CD4-positive, alpha-beta T cell treated with Interleukin-6 for 4 hours (primary cell): Measurements from ENCODE around the gene CLEC4M.

Source experiments
- DNase-seq: peaks from one replicate; pipeline ENCODE4 v3.0.0-alpha.2; 2020; ENCODE audit warnings: mixed read lengths

Gene CLEC4M, protein sequence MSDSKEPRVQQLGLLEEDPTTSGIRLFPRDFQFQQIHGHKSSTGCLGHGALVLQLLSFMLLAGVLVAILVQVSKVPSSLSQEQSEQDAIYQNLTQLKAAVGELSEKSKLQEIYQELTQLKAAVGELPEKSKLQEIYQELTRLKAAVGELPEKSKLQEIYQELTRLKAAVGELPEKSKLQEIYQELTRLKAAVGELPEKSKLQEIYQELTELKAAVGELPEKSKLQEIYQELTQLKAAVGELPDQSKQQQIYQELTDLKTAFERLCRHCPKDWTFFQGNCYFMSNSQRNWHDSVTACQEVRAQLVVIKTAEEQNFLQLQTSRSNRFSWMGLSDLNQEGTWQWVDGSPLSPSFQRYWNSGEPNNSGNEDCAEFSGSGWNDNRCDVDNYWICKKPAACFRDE

DNA sequence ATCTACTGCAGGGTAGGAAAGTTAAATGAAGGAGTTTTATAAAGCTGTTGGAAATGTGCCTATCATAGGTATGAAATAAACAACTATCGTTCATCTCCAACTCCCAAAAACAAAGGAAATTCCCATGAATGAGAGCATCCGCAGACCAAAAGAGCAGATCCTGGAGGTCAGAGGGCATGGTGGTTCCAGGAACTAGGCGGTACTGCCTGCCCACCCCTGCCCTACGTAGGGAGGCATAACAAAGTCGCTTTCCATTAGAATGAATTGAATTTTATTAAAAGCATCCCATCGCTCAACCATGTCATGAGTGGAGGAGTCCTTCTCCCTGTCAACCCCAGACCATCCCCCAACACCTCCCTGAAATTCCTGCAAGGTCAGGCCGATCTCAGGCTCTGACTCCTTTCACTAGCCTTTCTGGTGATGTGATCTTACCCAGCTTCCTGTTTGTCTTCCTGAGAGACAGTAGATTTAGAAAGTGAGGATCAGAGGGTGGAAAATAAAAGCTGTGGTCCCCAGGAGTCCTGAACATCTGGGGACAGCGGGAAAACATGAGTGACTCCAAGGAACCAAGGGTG lies at the start of gene CLEC4M:
CLEC4M (plus strand) TSS at position 525 of the 575 bp plus-strand sequence; CDS start at position 549, 24 bp downstream.
- DNase-seq, result no peak

DNA sequence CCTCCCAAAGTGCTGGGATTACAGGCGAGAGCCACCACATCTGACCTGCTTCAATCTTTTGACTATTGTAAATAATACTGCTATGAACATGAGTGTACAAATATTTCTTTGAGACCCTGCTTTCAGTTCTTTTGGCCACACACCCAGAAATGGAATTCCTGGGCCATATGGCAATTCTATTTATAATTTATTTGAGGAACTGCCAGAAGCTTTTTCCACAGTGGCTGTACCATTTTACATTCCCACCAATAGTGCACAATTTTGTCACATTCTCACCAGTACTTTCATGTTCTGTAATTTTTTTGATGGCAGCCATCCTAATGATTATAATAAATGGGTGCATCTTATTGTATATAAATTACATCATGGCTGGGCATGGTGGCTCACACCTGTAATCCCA lies 47.4 kb upstream of the CLEC4M start:
- no peak for DNase-seq

DNA sequence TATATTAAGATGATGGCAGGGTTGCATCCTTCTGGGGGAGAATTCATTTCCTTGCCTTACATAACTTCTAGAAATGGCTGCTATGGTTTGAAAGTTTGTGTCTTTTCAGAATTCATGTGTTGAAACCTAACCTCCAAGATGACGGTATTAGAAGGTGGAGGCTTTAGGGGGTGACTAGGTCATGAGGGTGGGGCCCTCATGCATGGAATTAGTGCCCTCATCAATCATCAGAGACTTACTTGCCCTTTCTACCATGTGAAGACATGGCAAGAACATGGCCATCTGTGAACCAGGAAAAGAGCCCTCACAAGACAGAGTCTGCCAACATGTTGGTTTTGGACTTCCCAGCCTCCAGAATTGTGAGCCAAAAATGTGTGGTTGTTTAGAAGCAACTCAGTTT lies 46.3 kb upstream of the CLEC4M start:
- DNase-seq, result no peak

DNA sequence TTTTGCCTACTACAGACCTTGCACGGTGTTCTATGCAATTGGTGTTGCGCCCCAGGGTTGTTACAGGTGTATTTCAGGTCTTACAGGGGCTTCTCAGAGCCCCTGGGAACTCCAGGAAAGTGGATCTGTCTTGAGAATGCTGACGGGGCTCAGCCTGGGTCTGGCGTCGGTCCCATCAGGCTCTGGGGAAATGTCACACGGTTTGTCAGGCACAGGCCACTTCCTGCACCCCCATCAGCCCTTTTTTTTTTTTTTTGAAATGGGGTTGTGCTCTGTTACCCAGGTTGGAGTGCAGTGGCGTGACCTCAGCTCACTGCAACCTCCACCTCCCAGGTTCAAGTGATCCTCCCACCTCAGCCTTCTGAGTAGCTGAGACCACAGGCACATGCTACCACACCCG lies 44.4 kb upstream of the CLEC4M start:
- peak; percentile 38 for DNase-seq

DNA sequence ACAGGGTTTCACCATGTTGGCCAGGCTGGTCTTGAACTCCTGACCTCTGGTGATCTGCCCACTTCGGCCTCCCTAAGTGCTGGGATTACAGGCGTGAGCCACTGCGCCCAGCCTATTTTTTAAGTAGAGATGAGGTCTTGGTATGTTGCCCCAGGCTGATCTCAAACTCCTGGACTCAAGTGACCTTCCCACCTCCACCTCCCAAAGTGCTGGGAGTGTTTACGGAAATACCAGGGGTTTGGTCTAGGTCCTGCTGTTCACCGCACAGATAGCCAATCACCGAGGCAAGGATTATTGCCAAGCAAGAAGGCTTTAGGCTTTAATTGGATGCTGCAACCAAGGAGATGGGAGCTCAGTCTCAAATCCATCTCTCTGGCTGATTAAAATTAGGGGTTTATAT lies 42.7 kb upstream of the CLEC4M start:
- no peak for DNase-seq

DNA sequence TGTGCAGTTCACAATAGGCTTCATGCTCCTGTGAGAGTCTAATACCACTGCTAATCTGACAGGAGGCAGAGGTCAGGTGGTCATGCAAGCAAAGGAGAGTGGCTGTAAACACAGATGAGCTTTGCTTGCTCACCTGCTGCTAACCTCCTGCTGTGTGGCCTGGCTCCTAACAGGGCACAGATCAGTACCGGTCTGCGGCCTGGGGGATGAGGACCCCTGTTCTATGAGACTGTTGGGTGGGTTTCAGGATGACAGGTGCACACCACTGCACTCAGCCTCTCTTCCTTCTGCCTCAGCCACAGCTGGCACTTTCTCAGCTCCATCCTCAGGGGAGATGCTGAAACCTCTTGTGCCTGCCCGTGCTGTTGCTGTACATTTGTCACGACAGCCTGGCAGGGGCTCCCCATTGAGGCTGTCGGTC lies 40.8 kb upstream of the CLEC4M start:
- no peak for DNase-seq

DNA sequence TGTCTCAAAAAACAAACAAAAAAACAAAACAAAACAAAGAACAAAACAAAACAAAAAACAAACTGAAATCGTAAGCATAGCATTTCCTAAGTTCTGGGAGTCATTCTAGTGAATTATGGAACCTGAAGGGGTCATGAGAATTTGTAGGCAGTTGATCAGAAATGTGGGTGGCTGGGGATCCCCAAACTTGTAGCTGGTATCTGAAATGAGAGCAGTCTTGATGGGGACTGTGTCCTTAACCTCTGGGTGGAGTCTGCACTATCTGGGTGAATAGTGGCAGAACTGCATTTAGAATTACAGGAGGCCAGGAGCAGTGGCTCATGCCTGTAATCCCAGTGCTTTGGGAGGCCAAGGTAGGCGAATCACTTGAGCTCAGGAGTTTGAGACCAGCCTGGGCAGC lies 37.3 kb upstream of the CLEC4M start:
- DNase-seq, result no peak

DNA sequence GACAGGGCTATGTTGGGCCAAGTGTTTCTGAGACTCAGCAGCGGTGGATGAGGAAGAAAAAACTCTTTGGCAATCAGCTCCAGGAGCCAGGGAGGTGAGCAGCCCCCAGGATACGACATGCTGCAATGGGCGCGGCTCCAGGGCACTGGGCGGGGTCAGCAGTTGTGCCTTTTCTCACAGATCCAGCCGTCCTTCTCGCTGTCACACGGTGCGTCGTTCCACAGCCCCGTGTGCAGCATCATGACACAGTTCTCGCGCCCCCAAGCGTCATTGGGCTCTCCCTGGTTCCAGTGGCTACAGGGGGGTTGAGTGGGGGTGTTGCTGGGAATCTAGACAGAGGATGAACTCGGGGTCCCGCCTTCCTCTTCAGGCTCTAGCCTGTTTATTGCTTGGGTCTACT lies 33.8 kb upstream of the CLEC4M start:
- peak; percentile 26 for DNase-seq

DNA sequence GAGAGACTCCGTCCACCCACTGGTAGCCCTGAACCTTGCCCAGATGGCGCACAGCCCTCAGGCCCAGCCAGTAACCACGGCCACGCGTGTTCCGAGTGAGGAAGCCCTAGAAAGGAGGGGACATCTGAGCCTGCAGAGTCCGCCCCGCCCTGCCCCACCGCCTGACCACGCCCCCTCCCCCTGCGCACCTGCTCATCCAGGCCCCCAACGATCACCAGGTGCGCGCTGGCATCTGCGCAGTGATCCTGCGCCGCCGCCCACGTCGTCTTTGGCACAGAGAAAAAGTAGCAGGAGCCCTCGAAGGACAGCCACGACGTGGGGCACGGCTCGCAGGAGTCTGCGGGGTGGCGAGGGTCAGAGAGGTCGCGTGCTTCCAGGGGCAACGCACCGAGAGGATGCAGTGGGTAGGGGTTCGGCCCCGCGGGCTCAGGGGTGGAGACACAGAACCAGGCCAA lies 33.2 kb upstream of the CLEC4M start:
- peak; percentile 37 for DNase-seq

DNA sequence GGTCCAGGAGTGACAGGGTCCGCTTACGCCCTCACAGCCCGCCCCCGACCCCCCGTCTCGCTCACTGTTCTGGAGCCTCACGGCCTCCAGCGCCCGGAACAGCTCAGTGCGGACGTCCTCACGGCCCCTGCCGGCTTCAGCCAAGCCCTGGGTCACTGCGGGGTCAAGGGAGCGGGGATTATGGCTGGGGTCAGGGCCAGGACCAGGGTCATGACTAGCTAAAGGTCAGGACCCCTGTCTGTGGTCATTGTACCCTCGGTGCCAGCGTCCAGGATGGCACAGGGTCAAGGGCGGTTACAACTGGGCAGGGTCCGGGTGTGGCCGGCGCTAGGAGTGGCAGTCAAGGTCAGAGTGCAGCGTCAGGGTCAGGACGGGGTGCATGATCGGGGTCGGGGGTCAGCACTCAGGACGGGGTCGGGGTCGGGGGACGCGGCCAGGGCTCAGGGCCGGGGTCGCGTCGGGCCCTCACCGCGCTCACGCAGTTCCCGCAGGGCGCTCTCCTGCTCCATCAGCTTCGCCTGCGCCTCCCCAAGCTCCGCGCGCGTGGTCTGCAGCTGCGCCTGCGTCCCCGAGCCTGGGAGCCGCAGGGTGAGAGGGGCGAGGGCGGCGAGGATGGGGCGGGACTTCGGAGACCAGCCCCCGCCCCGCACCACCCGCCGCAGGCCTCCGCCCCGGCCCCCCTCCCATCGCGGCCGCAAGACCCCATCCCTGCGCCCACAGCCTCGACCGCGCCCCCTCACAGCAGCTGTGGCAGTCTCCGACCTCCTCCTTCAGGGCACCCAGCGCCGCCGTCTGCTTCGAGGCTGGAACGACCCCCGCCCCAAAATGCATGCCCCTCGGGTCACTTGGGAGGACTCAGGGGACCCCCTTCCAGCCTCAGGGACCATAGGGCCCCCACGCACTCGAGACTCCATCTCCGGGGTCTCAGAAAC lies 32.5 kb upstream of the CLEC4M start:
- DNase-seq, result no peak

DNA sequence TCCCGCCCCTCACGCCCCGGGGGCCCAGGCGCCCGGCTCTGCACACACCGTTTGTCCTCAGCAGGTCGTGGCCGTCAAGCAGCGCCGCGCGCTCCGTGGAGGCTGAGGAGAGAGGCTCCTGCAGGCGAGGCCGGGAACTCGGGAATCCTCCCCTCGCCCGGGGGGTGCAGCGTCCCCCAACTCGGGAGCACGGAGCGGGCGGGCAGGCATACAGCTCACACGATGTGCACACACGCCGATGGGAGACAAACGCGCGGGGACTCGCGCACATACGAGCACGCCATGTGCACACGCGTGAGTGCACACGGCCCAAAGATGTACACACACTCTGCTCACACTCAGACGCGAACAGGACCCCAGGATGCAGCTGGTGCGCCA lies 31.8 kb upstream of the CLEC4M start:
- DNase-seq, result no peak

DNA sequence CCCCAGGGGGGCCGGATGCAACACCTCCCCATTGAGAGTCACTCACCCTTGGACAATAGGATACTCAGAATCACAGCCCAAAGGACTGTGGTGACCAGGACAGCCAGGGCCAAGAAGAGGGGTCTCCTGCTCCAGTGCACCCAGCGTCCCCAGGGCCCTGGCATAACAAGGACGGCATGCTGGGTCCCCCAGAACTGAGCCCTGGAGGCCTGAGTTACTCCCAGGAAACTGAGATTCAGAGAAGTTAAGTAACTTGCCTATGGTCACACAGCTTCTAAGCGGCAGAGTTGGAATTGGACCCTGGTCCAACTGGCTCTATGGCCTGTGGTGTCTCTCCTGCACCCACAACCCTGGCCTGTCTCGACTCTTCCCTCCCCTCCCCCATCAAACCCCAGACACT lies 31.4 kb upstream of the CLEC4M start:
- no peak for DNase-seq

DNA sequence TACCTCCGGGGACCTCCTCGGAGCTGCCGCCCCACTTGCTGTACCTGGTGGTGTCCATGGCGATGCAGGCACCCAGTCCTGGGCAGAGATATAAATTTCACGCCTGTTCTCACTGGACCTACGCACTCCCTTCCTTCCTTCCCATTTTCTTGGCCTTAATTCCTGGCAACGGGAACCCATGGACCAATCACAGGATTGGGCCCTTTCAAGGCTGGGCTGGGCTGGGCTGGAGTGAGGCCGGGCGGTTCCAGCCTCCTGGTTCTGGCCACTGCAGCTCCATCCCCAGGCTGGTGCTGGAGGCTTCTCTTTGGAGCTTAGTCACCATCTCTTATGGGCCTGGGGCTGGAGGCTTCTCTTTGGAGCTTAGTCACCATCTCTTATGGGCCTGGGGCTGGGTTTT lies 31.0 kb upstream of the CLEC4M start, which contains the start of gene CLEC4G:
CLEC4G (minus strand) TSS at position 66 of the 400 bp plus-strand sequence; CDS start at position 58, 8 bp downstream.
- DNase-seq, result no peak

DNA sequence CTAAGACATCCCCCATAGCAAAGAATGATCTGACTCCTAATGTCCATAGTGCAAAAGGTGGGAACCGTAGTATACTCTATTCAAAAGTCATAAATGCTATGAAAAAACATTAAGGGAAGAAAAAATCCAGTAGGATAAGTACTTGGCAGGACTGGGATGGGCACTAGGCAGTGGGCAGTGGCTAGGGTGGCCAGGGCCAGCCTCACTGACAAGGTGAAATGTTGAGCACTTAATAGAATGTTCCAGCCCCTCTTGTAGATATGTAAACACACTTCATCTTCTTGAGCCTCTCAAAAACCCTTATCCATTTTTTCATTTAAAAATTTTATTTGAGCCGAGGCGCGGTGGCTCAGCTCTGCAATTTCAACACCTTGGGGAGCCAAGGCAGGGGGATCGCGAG lies 29.7 kb upstream of the CLEC4M start:
- DNase-seq, result no peak

DNA sequence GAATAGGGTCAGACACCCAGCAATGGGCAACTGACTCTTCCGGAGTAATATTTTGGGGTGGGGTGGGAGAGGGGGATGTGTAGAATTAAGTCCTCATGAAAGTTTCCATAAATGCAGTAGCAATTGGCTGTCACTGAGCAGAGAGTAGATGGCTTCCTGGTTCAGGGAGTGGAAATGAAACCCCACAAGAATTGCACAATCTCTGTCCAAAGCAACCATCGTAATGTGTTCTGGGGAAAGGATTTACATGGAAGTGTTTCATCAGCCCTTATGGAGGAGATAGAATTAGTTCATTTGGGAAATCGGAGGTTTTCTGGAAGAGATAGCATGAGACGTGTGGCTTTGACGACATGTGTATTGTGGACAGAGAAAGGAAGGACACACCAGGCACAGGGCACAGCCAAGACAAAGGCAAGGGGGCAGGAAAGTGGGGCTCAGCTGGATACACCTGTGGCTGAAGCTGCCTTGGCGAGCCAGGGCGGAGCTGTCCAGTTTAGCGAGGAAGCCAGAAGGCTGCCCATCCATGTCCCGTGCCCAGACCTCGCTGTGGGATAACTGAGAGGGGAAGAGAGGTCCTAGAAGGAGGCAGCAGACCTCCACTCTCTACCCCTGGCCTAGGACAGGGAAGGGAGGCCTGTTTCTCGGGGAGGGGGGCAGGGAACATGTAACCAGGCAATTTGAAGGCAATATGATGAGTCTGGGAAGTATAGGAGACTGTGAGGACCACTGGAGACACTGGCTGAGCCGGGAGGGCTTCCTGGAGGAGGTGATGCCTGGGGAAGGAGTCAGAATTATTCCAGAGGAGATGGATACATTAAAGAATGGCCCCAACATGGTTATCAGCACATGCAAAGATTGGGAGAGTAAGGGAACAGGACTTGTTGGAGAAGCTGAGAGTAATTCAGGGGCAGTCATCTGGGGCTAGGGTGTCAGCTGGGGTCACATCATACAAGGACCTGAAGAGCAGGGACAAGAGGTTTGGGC lies 28.5 kb upstream of the CLEC4M start:
- DNase-seq, result no peak

DNA sequence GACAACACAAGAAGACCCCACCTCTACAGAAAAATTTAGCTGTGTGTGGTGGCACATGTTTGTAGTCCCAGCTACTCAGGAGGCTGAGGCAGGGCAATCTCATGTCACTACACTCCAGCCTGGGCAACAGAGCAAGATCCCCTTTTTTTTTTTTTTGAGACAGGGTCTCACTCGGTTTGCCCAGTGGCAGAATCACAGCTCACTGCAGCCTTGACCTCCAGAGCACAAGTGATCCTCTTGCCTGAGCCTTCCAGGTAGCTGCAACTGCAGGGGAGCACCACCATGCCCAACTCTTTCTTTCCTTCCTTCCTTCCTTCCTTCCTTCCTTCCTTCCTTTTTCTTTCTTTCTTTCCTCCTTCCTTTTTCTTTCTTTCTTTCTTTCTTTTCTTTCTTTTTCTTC lies 26.9 kb upstream of the CLEC4M start:
- DNase-seq, result no peak

DNA sequence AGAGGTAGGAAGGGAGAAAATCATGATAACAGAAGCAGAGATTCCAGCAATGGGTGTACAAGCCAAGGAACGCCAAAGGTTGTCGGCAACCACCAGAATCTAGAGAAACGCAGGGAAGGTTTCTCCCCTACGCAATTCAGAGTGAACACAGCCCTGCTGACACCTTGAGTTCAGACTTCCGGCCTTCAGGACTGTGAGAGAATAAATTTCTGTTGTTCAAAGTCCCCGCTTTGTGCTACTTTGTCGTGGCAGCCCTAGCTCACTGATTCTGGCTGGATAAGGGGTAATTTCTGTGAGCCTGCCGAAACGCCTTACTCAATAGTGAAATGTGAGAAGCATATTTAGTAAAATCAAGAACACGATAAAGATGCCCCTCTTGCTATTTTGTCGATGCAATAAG lies 25.8 kb upstream of the CLEC4M start:
- DNase-seq, result no peak

DNA sequence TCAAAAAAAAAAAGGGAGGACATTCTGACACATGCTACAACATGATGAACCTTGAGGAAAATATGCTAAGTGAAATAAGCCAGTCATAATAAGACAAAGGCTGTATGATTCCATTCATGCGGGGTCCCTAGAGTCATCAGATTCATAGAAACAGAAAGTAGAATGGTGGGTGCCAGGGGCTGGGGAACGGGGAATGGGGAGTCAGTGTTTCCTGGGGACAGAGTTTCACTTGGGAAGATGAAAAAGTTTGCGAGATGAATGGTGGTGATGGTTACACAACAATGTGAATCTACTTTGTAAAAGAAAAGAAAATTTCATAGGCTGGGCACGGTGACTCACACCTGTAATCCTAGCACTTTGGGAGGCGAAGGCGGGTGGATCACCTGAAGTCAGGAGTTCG lies 25.0 kb upstream of the CLEC4M start:
- no peak for DNase-seq

DNA sequence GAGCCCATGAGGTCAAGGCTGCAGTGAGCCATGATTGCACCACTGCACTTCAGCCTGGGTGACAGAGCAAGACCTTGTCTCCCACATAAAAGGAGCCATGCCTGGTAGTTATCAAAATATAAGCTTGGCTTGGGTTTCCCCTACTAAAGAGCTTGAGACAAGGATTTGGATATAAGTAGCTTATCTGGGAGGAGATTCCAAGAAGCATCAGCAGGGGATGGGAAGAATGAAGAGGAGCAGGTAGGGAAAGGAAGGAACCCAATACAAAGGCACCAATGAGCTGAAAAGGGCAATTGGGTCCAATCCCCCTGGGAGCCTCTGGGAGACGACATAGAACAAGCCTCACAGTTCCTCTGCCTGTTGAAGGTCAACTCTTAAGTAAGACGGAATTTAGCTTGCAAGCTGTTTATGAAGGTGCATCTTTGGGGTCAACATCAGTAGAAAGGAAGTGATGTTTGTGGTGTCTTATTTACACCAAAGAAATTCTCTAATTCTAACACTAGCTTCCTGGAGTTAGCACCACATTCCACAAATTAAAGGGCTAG lies 23.8 kb upstream of the CLEC4M start:
- no peak for DNase-seq

DNA sequence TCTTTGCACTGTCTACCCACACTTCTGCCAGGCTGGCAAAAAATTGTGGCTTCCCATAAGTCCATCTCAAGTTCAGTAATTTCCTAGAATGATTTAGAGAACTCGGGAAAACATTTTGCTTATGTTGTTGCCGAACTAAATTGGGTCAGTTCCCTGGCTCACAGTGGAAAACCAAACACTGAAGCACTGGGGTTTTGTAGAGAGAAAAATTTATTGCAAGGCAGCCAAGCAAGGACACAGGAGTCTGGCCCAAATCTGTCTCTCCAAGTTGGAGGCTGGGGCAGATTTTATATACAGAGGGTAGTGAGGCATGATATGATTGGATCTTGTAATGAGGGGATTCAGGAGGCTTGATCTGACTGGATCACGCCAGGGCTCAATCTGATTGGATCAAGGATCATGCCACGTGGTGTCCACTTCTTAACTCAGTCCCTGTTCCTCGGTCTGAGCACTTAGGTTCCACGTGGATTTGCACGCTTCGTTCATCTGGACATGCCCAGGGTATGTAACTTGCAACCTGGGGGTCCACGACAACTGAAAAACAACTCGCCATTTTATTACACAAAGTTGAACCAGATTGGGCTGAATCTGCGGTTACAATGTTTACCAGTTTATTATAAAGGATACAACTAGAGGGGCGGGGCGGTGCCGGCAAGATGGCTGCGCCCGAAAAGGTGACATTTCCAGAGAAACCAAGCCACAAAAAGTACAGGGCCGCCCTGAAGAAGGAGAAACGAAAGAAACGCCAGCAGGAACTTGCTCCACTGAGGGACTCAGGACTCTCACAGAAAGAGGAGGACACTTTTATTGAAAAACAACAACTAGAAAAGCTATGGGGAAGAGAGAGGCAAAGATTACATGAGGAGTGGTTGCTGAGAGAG lies 23.0 kb upstream of the CLEC4M start:
- DNase-seq, result no peak

DNA sequence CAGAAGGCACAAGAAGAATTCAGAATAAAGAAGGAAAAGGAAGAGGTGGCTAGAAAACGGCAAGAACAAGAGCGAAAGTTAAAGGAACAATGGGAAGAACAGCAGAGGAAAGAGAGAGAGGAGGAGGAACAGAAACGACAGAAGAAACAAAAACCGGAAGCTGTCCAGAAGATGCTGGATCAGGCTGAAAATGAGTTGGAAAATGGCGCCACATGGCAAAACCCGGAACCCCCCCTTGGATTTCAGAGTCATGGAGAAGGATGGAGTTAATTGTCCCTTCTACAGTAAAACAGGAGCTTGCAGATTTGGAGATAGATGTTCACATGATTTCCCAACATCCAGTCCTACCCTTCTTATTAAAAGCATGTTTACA lies 22.4 kb upstream of the CLEC4M start:
- DNase-seq, result no peak
